ENCODE measurements around the gene UBAC1. TPM values are rescaled to one million over a fixed set of nuclear protein-coding genes. Genes with fewer than 3 reads are reported as not detected.

UBAC1 gene
- total RNA-seq, 1 donor: 29.0 TPM

- no peak for TF ChIP-seq CTCF (IDR thresholded peaks at IDR 0.05; ENCODE audit: extremely low read depth, low read depth, low read length)
- Histone ChIP-seq H3K4me1 (ENCODE audit: insufficient read depth, low read length) (no peaks in the 10 kb centered on the region), H3K79me2 (ENCODE audit: insufficient read depth, low read length) (no peaks in the 10 kb centered on the region), H4K20me1 (ENCODE audit: insufficient read depth, low read length) (no peaks in the 10 kb centered on the region), H3K4me3 (ENCODE audit: insufficient read depth, low read length) (no peak overlapping the region), H3K9me3 (ENCODE audit: low read depth, low read length) (no peaks in the 10 kb centered on the region), H3K4me2 (ENCODE audit: insufficient read depth, low read length) (no peak overlapping the region), H2AFZ (ENCODE audit: low read length) (no peak overlapping the region), H3K27ac (ENCODE audit: low read depth, low read length) (no peak overlapping the region), H3K27me3 (ENCODE audit: insufficient read depth, low read length) (peaks cover 12% of the 10 kb centered on the region), H3K36me3 (ENCODE audit: insufficient read depth, low read length) (no peaks in the 10 kb centered on the region)
- no peak for DNase-seq (ENCODE audit: insufficient read length, low spot score, missing footprints)
These were observed 23.0 kb upstream of the UBAC1 start for GRCh38 chr9:135984072-135984710.

GRCh38 chr9:135983208-135984071, 22.3 kb upstream of the UBAC1 start:
- Histone ChIP-seq H3K4me1 (ENCODE audit: insufficient read depth, low read length) (no peaks in the 10 kb centered on the region), H3K36me3 (ENCODE audit: insufficient read depth, low read length) (no peaks in the 10 kb centered on the region), H3K4me3 (ENCODE audit: insufficient read depth, low read length) (no peak overlapping the region), H2AFZ (ENCODE audit: low read length) (no peak overlapping the region), H3K4me2 (ENCODE audit: insufficient read depth, low read length) (no peak overlapping the region), H3K27ac (ENCODE audit: low read depth, low read length) (no peak overlapping the region), H3K27me3 (ENCODE audit: insufficient read depth, low read length) (peaks cover 12% of the 10 kb centered on the region), H3K9me3 (ENCODE audit: low read depth, low read length) (no peaks in the 10 kb centered on the region), H4K20me1 (ENCODE audit: insufficient read depth, low read length) (no peaks in the 10 kb centered on the region), H3K79me2 (ENCODE audit: insufficient read depth, low read length) (no peaks in the 10 kb centered on the region)
- DNase-seq (ENCODE audit: insufficient read length, low spot score, missing footprints): no peak
- no peak for TF ChIP-seq CTCF (IDR thresholded peaks at IDR 0.05; ENCODE audit: extremely low read depth, low read depth, low read length)

GRCh38 chr9:135982499-135983207, 21.5 kb upstream of the UBAC1 start:
- Histone ChIP-seq H3K36me3 (ENCODE audit: insufficient read depth, low read length) (no peaks in the 10 kb centered on the region), H3K27ac (ENCODE audit: low read depth, low read length) (no peak overlapping the region), H3K27me3 (ENCODE audit: insufficient read depth, low read length) (peaks cover 12% of the 10 kb centered on the region), H3K79me2 (ENCODE audit: insufficient read depth, low read length) (no peaks in the 10 kb centered on the region), H4K20me1 (ENCODE audit: insufficient read depth, low read length) (no peaks in the 10 kb centered on the region), H2AFZ (ENCODE audit: low read length) (no peak overlapping the region), H3K4me1 (ENCODE audit: insufficient read depth, low read length) (no peaks in the 10 kb centered on the region), H3K4me3 (ENCODE audit: insufficient read depth, low read length) (no peak overlapping the region), H3K4me2 (ENCODE audit: insufficient read depth, low read length) (no peak overlapping the region), H3K9me3 (ENCODE audit: low read depth, low read length) (no peaks in the 10 kb centered on the region)
- TF ChIP-seq CTCF (IDR thresholded peaks at IDR 0.05; ENCODE audit: extremely low read depth, low read depth, low read length): no peak
- no peak for DNase-seq (ENCODE audit: insufficient read length, low spot score, missing footprints)

Data from osteoblast (primary cell).